Astrocyte (in vitro differentiated cells and primary cell): ENCODE measurements around the gene KPNA1.

Experiments
- CTCF ChIP-seq: IDR thresholded peaks from 2 replicates; pipeline ENCODE4 v1.5.1; 2011; ENCODE audit warnings: low read depth, mild to moderate bottlenecking, inconsistent platforms, low read length, moderate library complexity; ENCODE audit not compliant: insufficient read depth
- EZH2 ChIP-seq: IDR thresholded peaks from 2 replicates; pipeline ENCODE4 v1.6.1; 2012; ENCODE audit warnings: mild to moderate bottlenecking, low read length, inconsistent platforms; ENCODE audit not compliant: insufficient read depth

- TF ChIP-seq CTCF (no peak), EZH2 (no peak)
These were observed 130.7 kb downstream of the KPNA1 start, which contains the start of gene FAM162A for GRCh38 chr3:122383771-122384697.
